AG08396 (cell line): ENCODE data around the gene DROSHA.
A peak's percentile ranks its signal among the peaks of the same experiment; 100 is the strongest.

Experiments used
- DNase-seq: peaks from one replicate; pipeline ENCODE4 v3.0.0; 2012; ENCODE audit warnings: low spot score, mixed read lengths

The DROSHA gene

DNA sequence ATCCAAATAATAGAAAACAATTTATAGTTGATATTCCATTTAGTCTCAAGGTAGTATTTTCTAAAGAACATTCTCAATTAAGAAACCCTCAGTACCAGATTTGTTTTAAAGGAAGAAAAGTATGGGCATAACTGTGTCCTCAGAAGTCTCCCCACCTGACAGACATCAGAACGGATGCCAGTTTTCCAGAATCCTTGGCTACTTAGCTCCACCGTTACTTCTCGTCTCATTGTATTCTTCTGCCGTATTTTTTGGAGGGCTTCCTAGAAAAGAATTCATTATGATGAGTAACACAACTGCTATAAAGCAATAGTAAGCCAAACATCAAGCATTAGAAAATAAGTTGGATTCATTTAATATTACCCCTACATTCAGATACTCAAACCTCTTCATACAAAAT, 67.8 kb downstream of the DROSHA start:
- no peak for DNase-seq

DNA sequence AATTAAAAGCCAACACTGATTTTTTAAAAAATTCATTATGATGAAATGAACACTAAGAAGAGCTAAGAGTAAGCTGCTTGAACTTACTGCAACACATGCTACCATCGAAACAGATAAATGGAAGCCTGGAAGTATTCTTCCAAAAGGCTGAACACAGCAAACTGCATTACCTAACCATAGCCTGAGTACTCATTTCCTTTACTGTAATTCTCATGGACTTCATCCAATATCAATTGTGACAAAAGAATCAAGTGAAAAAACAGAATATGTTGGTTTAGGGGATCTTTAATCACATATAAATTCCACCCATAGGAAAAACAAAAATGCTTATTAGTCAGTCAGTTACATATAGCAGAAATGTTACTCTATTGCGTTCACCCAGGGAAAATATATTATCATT, 68.5 kb downstream of the DROSHA start:
- DNase-seq, result no peak

DNA sequence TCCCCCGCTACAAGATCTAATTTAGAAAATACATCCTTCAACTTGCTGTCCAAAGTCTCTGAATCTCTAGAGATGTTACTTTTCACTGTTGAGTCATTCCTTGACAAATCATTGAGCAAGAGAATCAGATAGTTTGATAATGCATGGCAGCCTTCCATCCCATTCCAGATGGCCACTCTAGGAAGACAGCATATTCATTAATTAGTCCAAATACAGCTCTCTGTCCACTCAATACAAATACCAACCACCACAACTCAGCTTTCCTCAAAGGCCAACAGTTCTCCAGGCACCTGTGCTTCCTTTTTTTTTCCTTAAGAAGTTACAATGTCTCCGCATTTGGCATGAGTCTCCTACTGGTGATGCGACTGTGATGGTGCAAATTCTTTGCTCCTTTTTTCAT, 72.3 kb downstream of the DROSHA start:
- DNase-seq, result no peak

DNA sequence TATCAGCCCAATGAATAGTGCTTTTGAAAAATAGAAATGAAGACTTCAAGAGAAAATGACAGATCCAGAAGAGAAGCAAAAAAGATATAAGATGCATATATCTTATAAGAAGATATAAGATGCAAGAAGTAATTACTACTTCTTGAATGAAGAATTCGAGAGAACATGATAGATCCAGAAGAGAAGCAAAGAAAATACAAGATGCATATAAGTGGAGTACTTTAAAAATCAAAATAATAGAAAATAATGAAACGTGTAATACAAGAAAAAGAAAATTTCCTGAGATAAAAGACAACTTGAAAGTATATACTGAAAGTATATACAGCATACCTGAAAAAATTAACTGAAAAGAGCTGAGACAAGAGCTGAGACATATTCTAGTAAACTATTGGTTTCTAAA, 76.7 kb downstream of the DROSHA start:
- no peak for DNase-seq

DNA sequence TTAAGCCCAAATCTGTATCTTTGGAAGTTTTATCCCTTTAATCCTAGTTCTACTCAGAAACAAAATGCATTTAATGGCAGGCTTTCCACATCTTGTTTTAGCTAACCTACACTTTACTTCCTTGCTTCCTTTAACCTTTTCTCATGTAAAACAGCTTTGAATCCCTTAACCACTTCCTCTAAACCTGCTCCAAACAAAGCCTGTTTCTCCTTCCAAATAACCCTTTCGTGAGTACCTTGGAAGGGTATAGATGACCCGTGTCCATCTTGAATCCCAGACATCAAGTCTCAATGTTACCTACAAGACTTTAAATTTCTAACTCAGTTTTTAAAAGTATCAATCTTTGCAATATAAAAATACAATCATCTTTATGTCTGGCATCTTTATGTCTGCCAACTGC, 78.4 kb downstream of the DROSHA start:
- DNase-seq, result no peak

DNA sequence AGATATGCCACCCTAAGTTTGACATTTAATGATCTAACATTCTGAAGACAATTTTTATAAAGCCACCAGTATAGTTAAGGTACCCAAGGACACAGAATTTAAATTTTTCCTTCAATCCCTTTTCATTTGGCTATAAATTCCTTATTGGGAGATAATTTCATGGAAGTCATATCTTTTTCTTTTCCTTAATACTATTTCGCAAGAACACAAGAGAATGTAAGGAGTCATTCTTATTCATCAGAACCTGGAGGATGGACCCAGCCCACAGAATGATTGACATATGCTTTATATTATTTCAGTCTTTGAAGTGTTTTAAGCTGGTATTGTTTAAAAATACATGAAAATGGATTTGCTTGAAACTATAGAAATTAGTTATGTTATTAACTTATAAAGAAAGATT, 79.6 kb downstream of the DROSHA start:
- no peak for DNase-seq

DNA sequence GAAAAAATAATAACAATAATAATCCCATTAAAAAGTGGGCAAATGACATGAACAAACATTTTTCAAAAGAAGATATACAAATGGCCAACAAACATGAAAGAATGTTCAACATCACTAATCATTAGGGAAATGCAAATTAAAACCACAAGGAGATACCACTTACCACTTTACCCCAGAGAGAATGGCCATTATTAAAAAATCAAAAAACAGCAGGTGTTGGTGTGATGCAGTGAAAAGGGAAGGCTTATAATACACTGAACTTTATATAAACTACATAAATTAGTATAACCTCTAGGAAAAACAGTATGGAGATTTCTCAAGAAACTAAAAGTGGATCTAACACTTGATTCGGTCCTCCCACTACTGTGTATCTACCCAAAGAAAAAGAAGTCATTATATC, 81.9 kb downstream of the DROSHA start:
- no peak for DNase-seq

DNA sequence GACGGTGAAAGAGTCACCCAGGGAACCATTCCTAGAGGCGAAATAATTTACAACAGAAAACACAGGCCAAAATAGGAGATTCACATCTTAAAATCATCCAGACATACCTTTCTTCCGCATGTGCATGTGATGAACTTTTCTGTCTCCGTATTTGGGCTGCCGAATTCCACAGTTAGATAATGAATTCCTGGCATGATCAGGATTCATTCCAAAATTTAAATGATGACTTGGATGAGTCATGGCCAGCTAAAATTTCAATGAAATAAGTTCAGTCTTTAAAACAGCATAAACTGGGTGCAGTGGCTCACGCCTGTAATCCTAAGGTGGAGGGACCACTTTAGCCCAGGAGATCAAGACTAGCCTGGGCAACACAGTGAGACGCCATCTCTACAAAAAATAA, 82.7 kb downstream of the DROSHA start:
- peak; percentile 7 for DNase-seq

DNA sequence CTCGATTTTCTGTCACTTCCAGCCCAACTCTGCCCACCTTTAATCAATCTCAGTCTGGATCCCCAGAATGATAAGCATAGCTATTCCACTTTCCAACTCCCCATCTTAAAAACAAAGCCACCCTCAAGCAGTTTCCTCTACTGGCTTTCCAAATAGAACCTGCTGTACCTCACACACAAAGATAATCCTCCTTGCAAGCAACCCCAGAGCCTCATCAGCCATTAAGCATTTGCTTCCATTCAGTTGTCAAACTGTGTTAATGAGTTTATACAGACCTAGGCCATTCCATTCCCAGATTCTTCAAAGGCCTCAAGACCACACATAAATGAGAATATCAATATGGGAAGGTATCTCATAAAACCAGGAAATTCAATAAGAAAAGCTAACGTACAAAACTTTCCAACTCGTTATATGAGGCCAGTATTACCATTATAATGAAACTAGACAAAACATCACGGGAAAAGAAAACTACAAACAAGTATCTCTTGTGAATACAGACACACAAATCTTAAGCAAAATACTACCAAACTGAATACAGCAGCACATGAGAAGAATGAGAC, 86.8 kb downstream of the DROSHA start:
- DNase-seq, result no peak

DNA sequence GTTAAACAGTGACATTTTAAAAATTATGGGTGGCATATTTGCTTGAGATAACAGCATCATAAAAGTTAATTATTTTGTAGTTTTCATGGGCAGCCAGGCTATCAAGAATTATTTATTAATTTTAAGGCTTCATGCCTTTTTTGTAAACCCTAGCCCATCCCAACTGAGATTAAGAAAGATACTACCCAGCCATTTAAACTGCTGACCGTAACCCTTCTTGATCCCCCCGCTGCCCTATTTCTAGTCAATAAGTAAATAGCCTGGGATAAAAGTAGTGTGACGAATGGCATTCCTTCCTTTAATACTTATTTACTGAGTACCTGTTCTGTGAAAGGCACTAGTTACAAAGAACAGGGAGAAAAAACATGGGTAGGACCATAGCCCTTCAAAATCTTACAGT, 88.3 kb downstream of the DROSHA start:
- no peak for DNase-seq

DNA sequence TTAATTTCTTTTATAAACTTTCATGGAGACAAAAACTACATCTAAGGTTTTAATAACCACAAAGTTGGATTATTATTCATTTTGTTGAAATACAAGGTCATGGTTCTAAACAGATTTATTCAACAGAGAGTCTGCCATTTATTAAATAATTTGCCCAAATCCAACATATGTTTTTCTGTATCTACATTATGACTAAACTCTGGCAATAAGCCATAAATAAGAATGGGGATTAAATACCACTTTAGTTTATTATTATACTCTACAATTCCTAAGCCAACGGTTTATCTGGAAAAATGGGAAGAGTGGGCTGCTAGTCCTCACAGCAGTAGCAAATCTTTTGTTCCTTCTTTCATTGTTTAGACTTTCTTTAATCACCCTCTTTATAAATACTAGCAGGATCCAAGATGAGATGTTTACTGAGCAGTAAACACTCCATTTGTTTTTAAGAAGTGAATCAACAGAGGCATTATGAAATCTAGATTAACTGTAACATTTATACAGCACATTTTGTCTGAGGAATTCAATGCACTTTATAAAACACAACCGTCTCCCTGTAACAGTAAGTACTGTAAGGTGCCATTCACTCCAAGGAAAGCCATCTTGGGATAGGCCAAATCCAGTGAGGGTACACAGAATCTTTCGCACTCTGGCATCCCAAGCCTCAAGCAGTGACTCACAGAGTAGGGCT, 89.7 kb downstream of the DROSHA start:
- DNase-seq, result no peak

DNA sequence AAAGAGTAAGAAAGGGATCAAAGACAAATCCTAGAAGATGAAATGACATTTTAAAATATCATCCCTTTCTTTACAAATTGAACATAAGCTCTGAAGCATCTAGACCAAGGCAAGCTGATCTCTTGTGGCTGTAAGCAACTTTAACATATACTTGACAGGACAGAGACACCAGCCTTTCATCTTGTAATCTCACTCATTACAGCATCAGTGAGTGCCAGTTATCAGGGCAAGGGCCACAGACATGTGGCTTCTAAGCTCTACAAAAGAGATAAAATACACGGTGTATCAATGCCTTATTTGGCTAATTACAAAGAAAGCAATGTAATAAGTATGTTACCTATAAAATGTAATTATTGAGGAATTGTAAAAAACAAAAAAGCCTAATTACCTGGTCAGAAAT, 95.0 kb downstream of the DROSHA start:
- no peak for DNase-seq

DNA sequence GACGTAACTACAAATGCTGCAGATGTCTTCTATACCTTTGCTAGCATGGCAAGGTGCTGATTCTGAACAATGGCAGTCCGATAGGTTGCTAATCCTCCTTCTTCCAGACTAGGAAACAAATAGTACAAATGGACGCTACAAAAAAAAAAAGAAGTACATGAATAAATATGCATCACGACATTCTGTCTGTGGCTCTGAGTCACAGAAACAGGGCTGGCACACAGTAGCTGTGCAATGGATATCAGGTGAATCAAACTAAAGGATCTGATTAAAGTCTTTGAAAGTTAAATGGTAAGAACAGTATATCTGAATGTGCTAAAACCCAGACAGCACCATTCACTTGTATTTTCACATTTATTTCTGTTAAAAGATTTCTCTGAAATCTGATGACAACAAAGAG, 96.2 kb downstream of the DROSHA start:
- no peak for DNase-seq

DNA sequence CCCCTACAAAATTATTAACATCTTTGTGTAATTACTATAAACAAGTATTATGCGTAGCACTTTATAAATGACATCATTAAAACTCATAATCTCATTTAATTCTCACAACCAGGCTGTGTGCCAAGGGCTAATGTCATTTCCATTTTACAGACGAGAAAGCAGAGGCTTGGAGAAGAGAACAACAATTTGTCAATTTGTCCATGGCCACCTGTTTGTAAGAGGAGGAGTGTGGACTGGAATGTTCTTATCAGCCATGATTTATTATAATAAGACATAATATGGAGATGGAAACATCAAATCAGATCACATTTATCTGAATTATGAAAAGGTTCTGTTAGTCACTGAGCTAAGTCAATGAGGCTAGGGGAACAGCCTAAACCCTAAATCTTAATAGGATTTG, 97.0 kb downstream of the DROSHA start:
- no peak for DNase-seq

DNA sequence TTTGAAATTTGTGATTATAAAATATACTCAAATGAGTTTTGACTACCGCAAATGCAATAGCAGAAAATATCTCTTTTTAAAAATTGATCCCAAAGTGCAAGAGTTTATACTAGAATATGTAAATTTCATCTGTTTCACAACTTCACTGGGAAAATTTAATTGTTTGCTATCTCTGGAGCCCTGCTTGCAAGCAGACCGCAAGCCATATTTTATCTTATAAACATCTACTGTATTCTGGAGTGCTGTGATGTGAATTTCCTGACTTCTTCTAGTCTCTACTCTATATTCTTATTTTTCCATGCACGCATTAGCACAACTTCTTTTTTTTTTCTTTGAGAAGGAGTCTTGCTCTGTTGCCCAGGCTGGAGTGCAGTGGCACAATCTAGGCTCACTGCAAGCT, 98.7 kb downstream of the DROSHA start:
- no peak for DNase-seq

DNA sequence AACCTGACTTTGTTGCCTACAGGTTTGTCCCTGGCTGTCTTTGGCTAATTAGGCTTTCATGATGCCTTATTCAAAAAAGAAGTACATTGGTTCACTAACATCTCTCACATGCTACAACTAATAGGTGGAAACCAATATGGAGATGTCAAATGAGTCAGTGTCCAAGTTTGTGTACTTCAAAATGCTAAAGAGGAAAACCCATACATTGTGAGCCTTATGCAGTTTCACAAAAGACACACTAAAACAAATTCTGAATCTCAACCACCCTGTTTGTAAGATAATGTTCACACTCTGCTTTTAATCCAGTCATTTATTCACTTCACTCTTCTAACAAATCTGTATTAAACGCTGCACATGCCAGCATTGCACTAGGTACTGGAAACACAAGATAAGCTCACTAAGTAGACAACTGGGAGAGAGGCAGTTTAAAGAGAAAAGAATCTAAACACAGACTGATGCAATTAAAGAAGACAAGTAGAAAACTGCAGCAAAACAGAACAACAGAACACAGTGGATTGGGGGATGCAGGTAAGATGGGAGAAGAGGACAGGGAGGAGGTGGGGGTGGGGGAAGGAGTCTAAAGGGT, 104.1 kb downstream of the DROSHA start:
- DNase-seq, result no peak

DNA sequence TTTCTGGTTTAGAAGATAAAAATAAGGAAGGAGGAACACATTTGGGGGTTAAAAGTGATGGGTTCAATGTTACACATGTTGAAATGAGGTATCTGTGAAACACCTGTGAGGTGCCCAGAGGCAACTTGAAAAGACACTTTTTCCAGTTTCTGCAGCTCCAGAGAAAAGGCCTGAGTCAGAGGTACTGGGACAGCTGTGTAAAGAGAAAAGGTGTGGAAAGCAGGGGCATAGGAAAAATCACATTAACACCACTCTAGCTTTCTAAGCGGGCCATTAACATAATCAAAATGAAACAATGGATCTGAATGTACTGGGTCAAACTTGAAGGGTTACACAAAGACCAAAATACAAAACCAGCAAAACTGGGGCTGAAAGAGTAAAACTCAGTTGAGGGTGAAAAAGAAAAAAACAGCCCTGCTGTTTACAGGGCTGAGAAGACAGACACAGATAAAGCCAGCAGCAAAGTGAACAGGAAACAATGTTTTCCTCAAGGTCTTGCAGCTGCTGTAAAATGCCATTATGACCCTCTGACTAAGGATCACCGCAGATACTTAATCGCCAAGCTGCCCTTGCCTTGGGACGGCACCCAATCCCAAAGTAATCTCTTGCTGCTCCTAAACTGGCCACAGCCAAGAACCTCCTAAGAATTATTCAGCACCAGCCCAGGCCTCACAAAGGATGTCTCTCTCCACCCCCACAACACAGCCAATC, 104.7 kb downstream of the DROSHA start:
- no peak for DNase-seq

DNA sequence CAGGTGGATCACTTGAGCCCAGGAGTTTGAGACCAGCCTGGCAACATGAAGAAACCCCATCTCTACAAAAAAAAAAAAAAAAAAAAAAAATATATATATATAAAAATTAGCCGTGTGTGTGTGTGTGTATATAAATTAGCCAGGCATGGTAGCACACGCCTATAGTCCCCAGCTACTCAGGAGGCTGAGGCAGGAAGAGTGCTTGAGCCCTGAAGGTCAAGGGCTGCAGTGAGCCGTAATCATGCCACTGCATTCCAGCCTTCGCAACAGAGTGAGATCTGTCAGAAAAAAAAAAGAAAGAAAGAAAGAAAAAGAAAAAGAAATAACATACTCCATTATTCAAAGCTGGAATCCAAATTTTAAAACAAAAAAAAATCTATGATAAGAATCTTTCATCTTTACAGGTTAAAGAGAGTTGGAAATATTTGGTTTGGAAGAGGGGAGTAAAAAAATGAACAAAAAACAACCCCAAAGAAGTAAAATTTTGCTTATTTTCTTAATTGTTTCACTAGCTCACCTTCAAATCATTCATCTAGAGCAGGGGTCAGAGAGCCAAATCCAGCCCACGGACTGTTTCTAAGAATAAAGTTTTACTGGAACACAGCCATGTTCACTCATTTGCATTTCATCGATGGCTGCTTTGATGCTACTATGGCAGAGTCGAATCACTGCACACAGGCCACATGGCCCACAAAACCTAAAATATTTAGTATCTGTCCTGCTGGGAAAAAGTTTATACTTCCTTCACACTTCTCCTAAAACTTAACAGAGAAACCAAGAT, 109.9 kb downstream of the DROSHA start:
- no peak for DNase-seq

DNA sequence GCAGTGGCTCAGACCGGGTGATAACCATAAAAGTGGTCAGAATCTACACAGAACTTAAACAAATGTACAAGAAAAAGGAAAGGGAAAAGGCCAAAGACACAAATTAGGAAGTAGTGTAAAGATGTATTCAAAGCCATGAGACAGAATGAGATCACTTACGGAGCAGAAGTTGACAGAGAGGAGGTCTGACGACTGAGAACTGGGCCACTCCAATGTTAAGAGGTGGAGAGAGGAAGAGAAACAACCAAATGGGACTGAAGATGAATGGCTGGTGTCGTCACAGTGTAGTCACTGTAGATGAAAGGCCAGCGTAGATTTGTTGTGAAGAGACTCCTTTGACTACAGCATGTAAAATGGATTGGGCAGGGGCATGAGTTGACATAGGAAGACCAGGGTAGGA, 114.4 kb downstream of the DROSHA start:
- no peak for DNase-seq

DNA sequence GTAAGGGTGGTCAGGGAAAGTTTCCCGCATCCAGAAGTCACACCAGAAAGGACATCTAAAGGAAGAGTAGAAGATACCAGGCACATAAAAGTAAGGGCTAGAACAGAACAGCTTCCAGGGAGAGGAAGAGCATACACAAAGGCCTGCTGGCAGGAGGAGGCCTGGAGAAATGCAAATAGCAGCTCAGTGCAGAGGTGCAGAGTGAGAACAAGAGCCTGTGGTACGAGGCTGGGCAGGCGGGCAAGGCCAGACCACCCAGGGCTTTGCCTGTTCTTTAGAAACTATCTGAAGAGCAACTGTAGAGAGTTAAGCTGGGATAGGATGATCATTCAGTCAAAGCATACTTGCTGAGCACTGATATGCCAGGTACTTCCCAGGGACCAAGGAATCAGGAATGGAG, 115.3 kb downstream of the DROSHA start:
- no peak for DNase-seq

DNA sequence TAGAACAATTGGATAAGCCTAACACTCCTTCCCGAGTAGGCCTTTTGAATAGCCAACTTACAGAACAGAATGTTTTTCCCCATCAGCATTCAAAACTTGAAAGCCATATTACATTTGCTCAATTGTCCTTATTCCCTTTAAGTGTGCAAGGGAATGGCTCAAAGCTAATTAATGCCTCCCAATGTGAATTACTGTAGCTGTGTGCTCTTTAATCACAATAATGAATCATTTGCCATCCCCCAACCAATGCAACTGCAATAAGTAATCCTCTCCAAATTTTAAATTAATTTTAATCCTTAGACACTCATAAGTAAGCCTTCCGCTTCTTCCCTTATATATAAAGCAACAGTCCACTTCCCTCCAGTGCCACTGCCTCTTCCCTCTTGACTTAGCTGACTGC, 115.9 kb downstream of the DROSHA start:
- no peak for DNase-seq
